ENCODE data around the gene CFB.
"Not testable (repeated sequence)": the region's sequence is repeated elsewhere in the genome, so short reads cannot be mapped to it uniquely, and the experiment has no call there.

Gene CFB

DNA sequence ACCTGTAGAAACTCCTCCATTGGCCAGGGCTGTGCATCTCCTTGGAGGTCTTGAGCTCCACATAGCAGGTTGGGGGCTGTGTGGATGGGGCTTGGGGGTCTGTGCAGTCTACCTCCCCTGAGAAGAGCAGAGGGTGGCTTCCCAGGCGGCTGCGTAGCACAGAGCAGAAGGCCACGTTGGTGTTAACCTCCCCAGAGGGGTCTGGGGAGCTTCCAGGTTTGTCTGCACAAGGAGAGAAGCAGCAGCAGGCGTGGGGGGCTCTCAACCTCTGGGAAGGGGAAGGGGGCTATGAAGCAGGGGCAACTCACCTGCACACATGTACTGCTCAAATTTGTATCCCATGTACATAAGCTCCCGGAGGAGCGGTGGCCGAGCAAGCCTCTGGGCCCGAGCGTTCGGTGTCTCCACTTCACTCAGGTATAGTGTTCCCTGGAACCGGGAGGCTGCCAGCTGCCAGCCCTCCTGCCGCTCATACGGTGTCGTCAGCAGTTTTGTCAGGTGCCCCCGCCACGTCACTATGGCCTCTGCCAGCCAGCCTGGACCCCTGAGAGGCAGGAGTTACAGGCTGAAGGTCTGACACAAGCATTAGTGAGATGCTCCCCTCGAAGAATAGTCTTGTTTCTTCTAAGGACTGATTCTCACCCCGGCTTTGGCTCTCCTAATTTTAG is 24.8 kb downstream of the CFB start:
- H3K4me3 ChIP-seq (ENCODE audit: low read length), result peak overlapping the region; percentile 83
- peaks cover 11% of the 10 kb centered on the region for H3K4me1 ChIP-seq (ENCODE audit: control insufficient read depth, insufficient read depth, low read length)
- peaks cover 20% of the 10 kb centered on the region for H3K36me3 ChIP-seq (ENCODE audit: control insufficient read depth, insufficient read depth, low read length)

DNA sequence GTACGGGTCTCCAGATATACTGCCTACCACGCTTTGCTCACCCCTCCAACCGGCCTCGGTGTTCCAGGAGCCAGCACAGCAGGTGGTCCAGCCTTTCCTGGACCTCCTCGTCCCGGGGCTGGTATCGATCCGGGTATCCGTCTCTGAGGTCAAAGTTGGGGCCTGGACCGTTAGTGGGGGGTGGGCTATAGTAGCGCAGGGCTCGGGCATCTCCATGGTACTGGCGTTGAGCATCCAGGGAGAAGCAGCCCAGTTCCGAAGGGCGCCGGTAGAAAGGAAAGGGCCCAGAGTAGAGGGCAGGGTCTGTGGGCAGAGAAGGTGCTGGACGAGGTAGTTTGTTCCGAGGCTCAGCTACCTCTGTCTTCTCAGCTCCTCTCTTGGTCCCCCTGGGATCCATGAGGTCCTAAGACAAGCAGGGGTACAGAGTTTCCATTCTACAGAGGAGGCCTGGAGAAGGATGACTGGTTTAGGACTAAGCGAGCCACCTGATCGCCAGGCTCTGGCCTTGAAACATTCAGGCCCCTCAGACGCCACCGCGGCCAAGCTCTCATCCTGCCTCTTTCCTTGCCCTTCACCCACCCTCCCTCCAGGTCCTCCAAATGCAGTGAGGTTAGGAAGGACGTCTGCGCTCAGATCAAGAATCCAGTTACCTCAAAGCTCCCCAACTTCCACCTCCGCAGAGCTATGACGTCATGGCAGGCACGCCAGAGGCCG is 25.5 kb downstream of the CFB start:
- H3K36me3 ChIP-seq (ENCODE audit: control insufficient read depth, insufficient read depth, low read length), result peaks cover 19% of the 10 kb centered on the region
- peak overlapping the region; percentile 94 for H3K27ac ChIP-seq (ENCODE audit: low read depth, low read length)
- no peaks in the 10 kb centered on the region for H3K27me3 ChIP-seq (ENCODE audit: control insufficient read depth, insufficient read depth, low read length)
- H3K4me1 ChIP-seq (ENCODE audit: control insufficient read depth, insufficient read depth, low read length), result peaks cover 11% of the 10 kb centered on the region
- peak overlapping the region; percentile 83 for H3K4me3 ChIP-seq (ENCODE audit: low read length)
- H3K9ac ChIP-seq (ENCODE audit: low read length), result peak overlapping the region; percentile 83

More for the DNA sequence above, 24.8 kb downstream of the CFB start:
- H3K9ac ChIP-seq (ENCODE audit: low read length), result no peak overlapping the region
- H3K27me3 ChIP-seq (ENCODE audit: control insufficient read depth, insufficient read depth, low read length), result no peaks in the 10 kb centered on the region
- H3K27ac ChIP-seq (ENCODE audit: low read depth, low read length), result peak overlapping the region; percentile 94

DNA sequence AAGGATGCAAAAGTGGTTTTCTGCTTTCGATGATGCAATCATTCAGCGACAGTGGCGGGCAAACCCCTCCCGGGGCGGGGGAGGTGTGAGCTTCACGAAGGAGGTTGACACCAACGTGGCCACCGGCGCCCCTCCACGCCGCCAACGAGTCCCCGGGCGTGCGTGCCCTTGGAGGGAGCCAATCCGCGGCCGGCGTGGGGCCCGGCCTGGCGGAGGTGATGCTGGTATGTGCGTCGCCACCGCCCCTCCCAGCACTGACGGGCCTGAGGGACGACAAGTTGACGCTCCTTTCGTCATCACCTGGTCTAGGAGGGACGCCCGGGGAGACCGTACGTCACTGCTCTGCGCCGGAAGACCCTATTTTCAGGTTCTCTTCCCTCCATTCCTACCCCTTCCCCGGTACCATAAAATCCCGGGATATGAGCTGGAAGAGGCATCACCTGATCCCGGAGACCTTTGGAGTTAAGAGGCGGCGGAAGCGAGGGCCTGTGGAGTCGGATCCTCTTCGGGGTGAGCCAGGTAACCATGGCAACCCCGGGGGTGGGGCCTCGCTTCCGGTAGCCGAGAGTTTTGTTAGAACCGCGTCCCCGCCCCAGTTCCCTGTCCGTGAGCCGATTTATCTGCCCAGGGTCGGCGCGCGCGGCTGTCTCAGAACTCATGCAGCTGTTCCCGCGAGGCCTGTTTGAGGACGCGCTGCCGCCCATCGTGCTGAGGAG is 26.3 kb downstream of the CFB start, which contains the start of gene DXO:
TSS of gene DXO (minus strand) at position 146 of the 716 bp plus-strand sequence. CDS start 463 bp downstream, outside the sequence.
- Histone ChIP-seq H3K4me3 (ENCODE audit: low read length) (peak within 1 kb of the TSS; percentile 83), H3K4me1 (ENCODE audit: control insufficient read depth, insufficient read depth, low read length) (peaks cover 11% of the 10 kb centered on the region), H3K27me3 (ENCODE audit: control insufficient read depth, insufficient read depth, low read length) (no peaks in the 10 kb centered on the region), H3K9ac (ENCODE audit: low read length) (peak within 1 kb of the TSS; percentile 83), H3K36me3 (ENCODE audit: control insufficient read depth, insufficient read depth, low read length) (peaks cover 12% of the 10 kb centered on the region), H3K27ac (ENCODE audit: low read depth, low read length) (peak within 1 kb of the TSS; percentile 94)

- H3K27me3 ChIP-seq (ENCODE audit: control insufficient read depth, insufficient read depth, low read length), result no peaks in the 10 kb centered on the region
- peaks cover 9% of the 10 kb centered on the region for H3K36me3 ChIP-seq (ENCODE audit: control insufficient read depth, insufficient read depth, low read length)
- peak overlapping the region; percentile 83 for H3K4me3 ChIP-seq (ENCODE audit: low read length)
- H3K4me1 ChIP-seq (ENCODE audit: control insufficient read depth, insufficient read depth, low read length), result peaks cover 11% of the 10 kb centered on the region
- H3K27ac ChIP-seq (ENCODE audit: low read depth, low read length), result peak overlapping the region; percentile 94
- H3K9ac ChIP-seq (ENCODE audit: low read length), result peak overlapping the region; percentile 66
These were observed 26.9 kb downstream of the CFB start for GRCh38 chr6:31972709-31973350.

GRCh38 chr6:31976065-31976464 is 30.2 kb downstream of the CFB start:
- not testable (repeated sequence) for H3K9ac ChIP-seq (ENCODE audit: low read length); H3K36me3 ChIP-seq (ENCODE audit: control insufficient read depth, insufficient read depth, low read length); H3K27me3 ChIP-seq (ENCODE audit: control insufficient read depth, insufficient read depth, low read length); H3K27ac ChIP-seq (ENCODE audit: low read depth, low read length); H3K4me3 ChIP-seq (ENCODE audit: low read length)
- H3K4me1 ChIP-seq (ENCODE audit: control insufficient read depth, insufficient read depth, low read length), result peaks cover 11% of the 10 kb centered on the region

DNA sequence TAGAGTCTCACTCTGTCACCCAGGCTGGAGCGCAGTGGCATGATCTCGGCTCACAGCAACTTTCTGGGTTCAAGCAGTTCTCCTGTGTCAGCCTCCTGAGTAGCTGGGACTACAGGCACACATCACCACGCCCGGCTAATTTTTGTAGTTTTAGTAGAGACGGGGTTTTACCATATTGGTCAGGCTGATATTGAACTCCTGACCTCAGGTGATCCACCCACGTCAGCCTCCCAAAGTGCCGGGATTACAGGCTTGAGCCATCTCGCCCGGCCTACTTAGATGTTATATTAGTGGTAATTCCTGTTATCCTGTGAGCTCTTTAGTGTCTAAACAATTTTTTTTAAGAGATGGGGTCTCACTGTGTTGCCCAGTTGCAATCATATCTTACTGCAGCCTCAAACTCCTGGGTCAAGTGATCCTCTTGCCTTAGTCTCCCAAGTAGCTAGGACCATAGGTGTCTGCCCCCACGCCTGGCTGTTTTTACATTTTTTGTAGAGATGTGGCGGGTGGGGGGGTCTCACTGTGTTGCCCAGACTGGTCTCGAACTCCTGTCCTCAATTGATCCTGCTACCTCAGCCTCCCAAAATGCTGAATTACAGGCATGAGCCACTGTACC is 32.0 kb downstream of the CFB start:
- Histone ChIP-seq H3K27me3 (ENCODE audit: control insufficient read depth, insufficient read depth, low read length) (no peaks in the 10 kb centered on the region), H3K9ac (ENCODE audit: low read length) (no peak overlapping the region), H3K4me1 (ENCODE audit: control insufficient read depth, insufficient read depth, low read length) (peaks cover 4% of the 10 kb centered on the region), H3K4me3 (ENCODE audit: low read length) (no peak overlapping the region), H3K36me3 (ENCODE audit: control insufficient read depth, insufficient read depth, low read length) (no peaks in the 10 kb centered on the region), H3K27ac (ENCODE audit: low read depth, low read length) (no peak overlapping the region)

DNA sequence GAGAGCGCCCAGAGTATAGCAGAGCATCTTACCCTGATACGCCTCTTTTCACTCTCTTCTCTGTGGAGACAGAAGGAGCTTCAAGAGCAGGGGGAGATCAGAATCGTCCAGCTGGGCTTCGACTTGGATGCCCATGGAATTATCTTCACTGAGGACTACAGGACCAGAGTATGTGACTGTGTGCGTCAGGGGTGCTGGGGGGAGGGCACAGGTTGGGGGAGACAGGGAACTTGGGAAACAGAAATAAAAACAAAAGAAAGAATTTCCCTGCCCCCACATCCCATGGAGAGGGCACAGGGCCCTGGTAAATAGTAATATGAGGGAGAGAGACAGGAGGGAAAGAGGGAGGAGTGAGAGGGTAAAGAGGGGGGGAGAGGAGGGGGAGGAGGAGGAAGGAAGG is 32.9 kb downstream of the CFB start:
- no peaks in the 10 kb centered on the region for H3K4me1 ChIP-seq (ENCODE audit: control insufficient read depth, insufficient read depth, low read length)
- no peak overlapping the region for H3K27ac ChIP-seq (ENCODE audit: low read depth, low read length)
- no peaks in the 10 kb centered on the region for H3K36me3 ChIP-seq (ENCODE audit: control insufficient read depth, insufficient read depth, low read length)
- H3K27me3 ChIP-seq (ENCODE audit: control insufficient read depth, insufficient read depth, low read length), result no peaks in the 10 kb centered on the region
- H3K9ac ChIP-seq (ENCODE audit: low read length), result no peak overlapping the region
- no peak overlapping the region for H3K4me3 ChIP-seq (ENCODE audit: low read length)

- H3K27me3 ChIP-seq (ENCODE audit: control insufficient read depth, insufficient read depth, low read length), result no peaks in the 10 kb centered on the region
- H3K9ac ChIP-seq (ENCODE audit: low read length), result no peak overlapping the region
- no peak overlapping the region for H3K27ac ChIP-seq (ENCODE audit: low read depth, low read length)
- H3K4me1 ChIP-seq (ENCODE audit: control insufficient read depth, insufficient read depth, low read length), result no peaks in the 10 kb centered on the region
- H3K4me3 ChIP-seq (ENCODE audit: low read length), result no peak overlapping the region
- H3K36me3 ChIP-seq (ENCODE audit: control insufficient read depth, insufficient read depth, low read length), result no peaks in the 10 kb centered on the region
These were observed 33.5 kb downstream of the CFB start for GRCh38 chr6:31979238-31979898.

DNA sequence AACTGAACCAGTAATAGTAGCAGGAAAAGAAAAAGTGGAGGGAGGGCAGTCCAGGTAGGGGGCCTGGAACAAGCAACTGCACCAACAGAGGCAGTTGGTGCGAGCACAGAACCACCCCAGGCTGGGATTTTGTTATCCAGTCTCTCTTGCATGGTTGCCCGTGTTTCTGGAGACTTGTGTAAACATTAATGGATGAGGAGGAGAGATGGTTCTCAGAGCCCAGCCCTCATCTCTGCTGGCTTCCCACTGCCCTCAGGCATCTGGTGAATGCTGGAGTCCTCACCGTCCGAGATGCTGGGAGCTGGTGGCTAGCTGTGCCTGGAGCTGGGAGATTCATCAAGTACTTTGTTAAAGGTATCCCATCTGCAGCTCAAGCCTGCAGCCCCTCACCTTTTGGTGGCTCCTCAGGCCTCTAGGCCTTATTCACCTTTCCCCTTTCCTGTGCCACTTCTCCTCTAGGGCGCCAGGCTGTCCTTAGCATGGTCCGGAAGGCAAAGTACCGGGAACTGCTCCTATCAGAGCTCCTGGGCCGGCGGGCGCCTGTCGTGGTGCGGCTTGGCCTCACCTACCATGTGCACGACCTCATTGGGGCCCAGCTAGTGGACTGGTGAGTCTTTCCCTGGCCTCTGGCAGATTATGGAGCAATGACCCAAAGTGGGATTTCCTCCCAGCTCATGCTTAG is 34.4 kb downstream of the CFB start:
- not testable (repeated sequence) for H3K27me3 ChIP-seq (ENCODE audit: control insufficient read depth, insufficient read depth, low read length); H3K36me3 ChIP-seq (ENCODE audit: control insufficient read depth, insufficient read depth, low read length); H3K4me3 ChIP-seq (ENCODE audit: low read length); H3K27ac ChIP-seq (ENCODE audit: low read depth, low read length); H3K4me1 ChIP-seq (ENCODE audit: control insufficient read depth, insufficient read depth, low read length); H3K9ac ChIP-seq (ENCODE audit: low read length)

DNA sequence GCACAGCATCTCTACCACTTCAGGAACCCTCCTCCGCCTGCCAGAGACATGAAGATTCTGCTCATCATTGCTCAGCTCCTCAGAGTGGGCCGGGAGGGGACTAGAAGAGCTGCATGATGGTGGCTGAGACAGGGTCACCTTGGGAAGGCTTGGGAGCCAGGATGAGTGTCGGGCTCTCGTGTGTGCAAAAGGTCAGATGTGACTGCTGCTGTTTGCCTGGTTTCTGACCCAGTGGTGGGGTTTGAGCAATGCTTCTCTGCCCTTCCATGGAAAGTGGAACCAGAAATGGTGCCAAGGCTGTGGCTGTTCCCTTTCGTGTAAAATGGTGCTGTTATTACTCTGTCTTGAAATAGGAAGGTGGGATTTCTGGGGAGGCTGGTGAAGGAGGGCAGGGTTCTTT is 35.1 kb downstream of the CFB start:
- H3K36me3 ChIP-seq (ENCODE audit: control insufficient read depth, insufficient read depth, low read length); H3K27ac ChIP-seq (ENCODE audit: low read depth, low read length); H3K27me3 ChIP-seq (ENCODE audit: control insufficient read depth, insufficient read depth, low read length); H3K4me1 ChIP-seq (ENCODE audit: control insufficient read depth, insufficient read depth, low read length); H3K9ac ChIP-seq (ENCODE audit: low read length); H3K4me3 ChIP-seq (ENCODE audit: low read length): not testable (repeated sequence)

- not testable (repeated sequence) for H3K9ac ChIP-seq (ENCODE audit: low read length); H3K27ac ChIP-seq (ENCODE audit: low read depth, low read length)
These were observed 35.8 kb downstream of the CFB start, which contains the start of gene C4A for GRCh38 chr6:31981744-31982143. C4A (plus strand) TSS chr6:31982057; CDS start chr6:31982108, 51 bp downstream.

More at GRCh38 chr6:31981744-31982143, 35.8 kb downstream of the CFB start, which contains the start of gene C4A:
- H3K36me3 ChIP-seq (ENCODE audit: control insufficient read depth, insufficient read depth, low read length); H3K27me3 ChIP-seq (ENCODE audit: control insufficient read depth, insufficient read depth, low read length); H3K4me3 ChIP-seq (ENCODE audit: low read length); H3K4me1 ChIP-seq (ENCODE audit: control insufficient read depth, insufficient read depth, low read length): not testable (repeated sequence)

Measured in rectal smooth muscle tissue (tissue), 1 donor.